ENCODE results near the gene MALAT1. TPM values are rescaled to one million over a fixed set of nuclear protein-coding genes. Genes with fewer than 3 reads are reported as not detected.

MALAT1 gene
- total and polyA plus RNA-seq, 2 of the 13 experiments (the other 11 are each of a cell fraction or from before 2014, with no cell fraction given): 143 to 1,237 TPM

DNA sequence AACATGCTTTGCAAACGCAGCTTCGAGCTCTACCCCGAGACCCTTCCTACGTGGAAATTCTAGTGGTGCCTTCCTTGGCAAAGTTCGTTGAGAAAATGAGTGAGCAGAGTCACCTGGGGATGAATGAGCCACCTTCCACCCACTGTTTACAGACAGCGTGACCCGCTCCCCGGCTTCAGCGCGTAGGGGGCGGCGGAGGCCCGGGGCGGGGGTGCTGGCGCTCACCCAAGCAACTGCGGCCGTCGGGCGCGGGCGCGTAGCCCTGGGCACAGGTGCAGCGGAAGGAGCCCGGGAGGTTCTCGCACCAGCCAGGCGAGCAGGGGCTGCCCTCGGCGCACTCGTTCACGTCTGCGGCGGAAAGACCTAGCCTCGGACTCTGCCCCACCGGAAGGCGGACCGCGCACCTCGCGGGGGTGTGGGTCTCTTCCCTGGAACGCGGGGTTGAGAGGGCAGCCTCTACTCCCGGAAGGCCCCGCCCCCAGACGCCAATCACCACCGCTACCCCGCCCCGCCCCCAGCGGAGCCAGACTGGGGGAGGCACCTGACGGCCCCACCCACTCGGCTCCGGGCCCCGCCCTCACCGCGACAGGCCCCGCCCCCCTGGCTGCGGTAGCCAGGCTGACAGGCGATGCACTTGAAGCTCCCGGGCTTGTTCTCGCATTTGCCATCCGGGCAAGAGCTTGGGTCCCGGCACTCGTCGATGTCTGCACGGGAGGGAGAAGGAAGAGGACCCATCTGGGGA is 47.5 kb downstream of the MALAT1 start (continued):
- no peak for TF ChIP-seq SRSF4 (IDR thresholded peaks at IDR 0.05; ENCODE audit: low read depth, low read length, poor library complexity, severe bottlenecking)
- TF ChIP-seq KDM1A (CRISPR knock-in tag; IDR thresholded peaks at IDR 0.05): no peak
- peak; percentile 82 for TF ChIP-seq RBFOX2 (IDR thresholded peaks at IDR 0.05; ENCODE audit: low read depth, low read length)
- TF ChIP-seq, protein P1, sequence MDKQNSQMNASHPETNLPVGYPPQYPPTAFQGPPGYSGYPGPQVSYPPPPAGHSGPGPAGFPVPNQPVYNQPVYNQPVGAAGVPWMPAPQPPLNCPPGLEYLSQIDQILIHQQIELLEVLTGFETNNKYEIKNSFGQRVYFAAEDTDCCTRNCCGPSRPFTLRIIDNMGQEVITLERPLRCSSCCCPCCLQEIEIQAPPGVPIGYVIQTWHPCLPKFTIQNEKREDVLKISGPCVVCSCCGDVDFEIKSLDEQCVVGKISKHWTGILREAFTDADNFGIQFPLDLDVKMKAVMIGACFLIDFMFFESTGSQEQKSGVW (CRISPR knock-in tag; IDR thresholded peaks at IDR 0.05; ENCODE audit: borderline replicate concordance): no peak
- TF ChIP-seq, protein P2, sequence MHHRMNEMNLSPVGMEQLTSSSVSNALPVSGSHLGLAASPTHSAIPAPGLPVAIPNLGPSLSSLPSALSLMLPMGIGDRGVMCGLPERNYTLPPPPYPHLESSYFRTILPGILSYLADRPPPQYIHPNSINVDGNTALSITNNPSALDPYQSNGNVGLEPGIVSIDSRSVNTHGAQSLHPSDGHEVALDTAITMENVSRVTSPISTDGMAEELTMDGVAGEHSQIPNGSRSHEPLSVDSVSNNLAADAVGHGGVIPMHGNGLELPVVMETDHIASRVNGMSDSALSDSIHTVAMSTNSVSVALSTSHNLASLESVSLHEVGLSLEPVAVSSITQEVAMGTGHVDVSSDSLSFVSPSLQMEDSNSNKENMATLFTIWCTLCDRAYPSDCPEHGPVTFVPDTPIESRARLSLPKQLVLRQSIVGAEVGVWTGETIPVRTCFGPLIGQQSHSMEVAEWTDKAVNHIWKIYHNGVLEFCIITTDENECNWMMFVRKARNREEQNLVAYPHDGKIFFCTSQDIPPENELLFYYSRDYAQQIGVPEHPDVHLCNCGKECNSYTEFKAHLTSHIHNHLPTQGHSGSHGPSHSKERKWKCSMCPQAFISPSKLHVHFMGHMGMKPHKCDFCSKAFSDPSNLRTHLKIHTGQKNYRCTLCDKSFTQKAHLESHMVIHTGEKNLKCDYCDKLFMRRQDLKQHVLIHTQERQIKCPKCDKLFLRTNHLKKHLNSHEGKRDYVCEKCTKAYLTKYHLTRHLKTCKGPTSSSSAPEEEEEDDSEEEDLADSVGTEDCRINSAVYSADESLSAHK (CRISPR knock-in tag; IDR thresholded peaks at IDR 0.05; ENCODE audit: borderline replicate concordance): no peak
- TF ChIP-seq, protein P3, sequence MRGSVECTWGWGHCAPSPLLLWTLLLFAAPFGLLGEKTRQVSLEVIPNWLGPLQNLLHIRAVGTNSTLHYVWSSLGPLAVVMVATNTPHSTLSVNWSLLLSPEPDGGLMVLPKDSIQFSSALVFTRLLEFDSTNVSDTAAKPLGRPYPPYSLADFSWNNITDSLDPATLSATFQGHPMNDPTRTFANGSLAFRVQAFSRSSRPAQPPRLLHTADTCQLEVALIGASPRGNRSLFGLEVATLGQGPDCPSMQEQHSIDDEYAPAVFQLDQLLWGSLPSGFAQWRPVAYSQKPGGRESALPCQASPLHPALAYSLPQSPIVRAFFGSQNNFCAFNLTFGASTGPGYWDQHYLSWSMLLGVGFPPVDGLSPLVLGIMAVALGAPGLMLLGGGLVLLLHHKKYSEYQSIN (CRISPR knock-in tag; IDR thresholded peaks at IDR 0.05; ENCODE audit: borderline replicate concordance): no peak
- peak; percentile 52 for TF ChIP-seq NCOR1 (IDR thresholded peaks at IDR 0.05; ENCODE audit: borderline replicate concordance, low read length)
- TF ChIP-seq MYC (CRISPR knock-in tag; IDR thresholded peaks at IDR 0.05; ENCODE audit: borderline replicate concordance): peak; percentile 54
- peak; percentile 43; the same call in 1 of the 2 replicates for TF ChIP-seq KDM2A (CRISPR knock-in tag; IDR thresholded peaks at IDR 0.05; ENCODE audit: borderline replicate concordance, low read depth)
- TF ChIP-seq, protein P4, sequence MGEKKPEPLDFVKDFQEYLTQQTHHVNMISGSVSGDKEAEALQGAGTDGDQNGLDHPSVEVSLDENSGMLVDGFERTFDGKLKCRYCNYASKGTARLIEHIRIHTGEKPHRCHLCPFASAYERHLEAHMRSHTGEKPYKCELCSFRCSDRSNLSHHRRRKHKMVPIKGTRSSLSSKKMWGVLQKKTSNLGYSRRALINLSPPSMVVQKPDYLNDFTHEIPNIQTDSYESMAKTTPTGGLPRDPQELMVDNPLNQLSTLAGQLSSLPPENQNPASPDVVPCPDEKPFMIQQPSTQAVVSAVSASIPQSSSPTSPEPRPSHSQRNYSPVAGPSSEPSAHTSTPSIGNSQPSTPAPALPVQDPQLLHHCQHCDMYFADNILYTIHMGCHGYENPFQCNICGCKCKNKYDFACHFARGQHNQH (CRISPR knock-in tag; IDR thresholded peaks at IDR 0.05): 0 out of 2 replicates have a peak, but pooled peaks have one; percentile 43
- TF ChIP-seq ISL2 (CRISPR knock-in tag; IDR thresholded peaks at IDR 0.05): no peak
- no peak for TF ChIP-seq ZNF773 (CRISPR knock-in tag; IDR thresholded peaks at IDR 0.05; ENCODE audit: borderline replicate concordance)
- TF ChIP-seq MEIS2 (CRISPR knock-in tag; IDR thresholded peaks at IDR 0.05): peak; percentile 71
- TF ChIP-seq ZNF737 (CRISPR knock-in tag; IDR thresholded peaks at IDR 0.05; ENCODE audit: borderline replicate concordance): no peak
- TF ChIP-seq YEATS4 (CRISPR knock-in tag; IDR thresholded peaks at IDR 0.05; ENCODE audit: borderline replicate concordance): peak; percentile 56
- 0 out of 2 replicates have a peak, but pooled peaks have one; percentile 44 for TF ChIP-seq HNF4G (IDR thresholded peaks at IDR 0.05; ENCODE audit: borderline replicate concordance, low read depth, low read length)
- peak; percentile 60; the same call in 1 of the 2 replicates for TF ChIP-seq HNF4G (CRISPR knock-in tag; IDR thresholded peaks at IDR 0.05; ENCODE audit: borderline replicate concordance, low read depth)
- no peak for TF ChIP-seq KLF15 (CRISPR knock-in tag; IDR thresholded peaks at IDR 0.05; ENCODE audit: borderline replicate concordance)
- no peak for TF ChIP-seq ZNF768 (CRISPR knock-in tag; IDR thresholded peaks at IDR 0.05)
- TF ChIP-seq ZNF652 (CRISPR knock-in tag; IDR thresholded peaks at IDR 0.05; ENCODE audit: borderline replicate concordance, low read depth): no peak
- TF ChIP-seq PHF20 (CRISPR knock-in tag; IDR thresholded peaks at IDR 0.05): peak; percentile 59; the same call in 1 of the 2 replicates
- no peak for TF ChIP-seq ZNF34 (CRISPR knock-in tag; IDR thresholded peaks at IDR 0.05; ENCODE audit: borderline replicate concordance)
- TF ChIP-seq ZNF629 (CRISPR knock-in tag; conservative IDR thresholded peaks at IDR 0.05): 0 out of 2 replicates have a peak, but pooled peaks have one; percentile 11
- peak; percentile 51; the same call in 1 of the 2 replicates for TF ChIP-seq FOXA3 (CRISPR knock-in tag; IDR thresholded peaks at IDR 0.05)
- TF ChIP-seq ZNF670 (CRISPR knock-in tag; IDR thresholded peaks at IDR 0.05; ENCODE audit: borderline replicate concordance): no peak

Measured in HepG2 (cell line).